IgD-negative memory B cell (primary cell): ENCODE results near the gene FAM90A1. TPM values are rescaled to one million over a fixed set of nuclear protein-coding genes. Genes with fewer than 3 reads are reported as not detected.
"Not testable (repeated sequence)": the region's sequence is repeated elsewhere in the genome, so short reads cannot be mapped to it uniquely, and the experiment has no call there.

ENCODE experiments used
- H3K27ac Mint-ChIP-seq, 3 donors: one replicate each; pipeline ENCODE4 v1.8.0; 2020 to 2022; ENCODE audit warnings: mild to moderate bottlenecking in 3 of 3, mixed read lengths in 3 of 3, moderate library complexity in 1 of 3
- H3K27me3 Mint-ChIP-seq: one replicate; pipeline ENCODE4 v1.8.0; 2021; ENCODE audit warnings: mixed read lengths
- H3K36me3 Mint-ChIP-seq: one replicate; pipeline ENCODE4 v1.8.0; 2020; ENCODE audit warnings: mild to moderate bottlenecking, mixed read lengths
- H3K4me1 Mint-ChIP-seq, 3 donors: one replicate each; pipeline ENCODE4 v1.8.0; 2020 to 2022; ENCODE audit warnings: mixed read lengths in 3 of 3, mild to moderate bottlenecking in 1 of 3
- H3K4me3 Mint-ChIP-seq, 4 donors: one replicate each; pipeline ENCODE4 v1.8.0; 2020 to 2022; ENCODE audit warnings: mild to moderate bottlenecking in 4 of 4, mixed read lengths in 4 of 4, moderate library complexity in 3 of 4
- H3K9me3 Mint-ChIP-seq, 3 donors: one replicate each; pipeline ENCODE4 v1.8.0; 2020 to 2021; ENCODE audit warnings: mixed read lengths in 3 of 3, mild to moderate bottlenecking in 1 of 3
- polyA plus RNA-seq: library from polyadenylated mRNA; unstranded; fragments of 300-500 nt; fragmentation: Illumina TruSeq; gene quantifications from one replicate; pipeline ENCODE4 v1.2.3, GENCODE V29; 2021

The FAM90A1 gene, protein sequence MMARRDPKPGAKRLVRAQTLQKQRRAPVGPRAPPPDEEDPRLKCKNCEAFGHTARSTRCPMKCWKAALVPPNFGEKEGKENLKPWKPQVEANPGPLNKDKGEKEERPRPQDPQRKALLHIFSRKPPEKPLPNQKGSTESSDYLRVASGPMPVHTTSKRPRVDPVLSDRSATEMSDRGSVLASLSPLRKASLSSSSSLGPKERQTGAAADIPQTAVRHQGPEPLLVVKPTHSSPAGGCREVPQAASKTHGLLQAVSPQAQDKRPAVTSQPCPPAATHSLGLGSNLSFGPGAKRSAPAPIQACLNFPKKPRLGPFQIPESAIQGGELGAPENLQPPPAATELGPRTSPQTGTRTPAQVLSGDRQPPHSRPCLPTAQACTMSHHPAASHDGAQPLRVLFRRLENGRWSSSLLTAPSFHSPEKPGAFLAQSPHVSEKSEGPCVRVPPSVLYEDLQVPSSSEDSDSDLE
- polyA plus RNA-seq, result not detected

DNA sequence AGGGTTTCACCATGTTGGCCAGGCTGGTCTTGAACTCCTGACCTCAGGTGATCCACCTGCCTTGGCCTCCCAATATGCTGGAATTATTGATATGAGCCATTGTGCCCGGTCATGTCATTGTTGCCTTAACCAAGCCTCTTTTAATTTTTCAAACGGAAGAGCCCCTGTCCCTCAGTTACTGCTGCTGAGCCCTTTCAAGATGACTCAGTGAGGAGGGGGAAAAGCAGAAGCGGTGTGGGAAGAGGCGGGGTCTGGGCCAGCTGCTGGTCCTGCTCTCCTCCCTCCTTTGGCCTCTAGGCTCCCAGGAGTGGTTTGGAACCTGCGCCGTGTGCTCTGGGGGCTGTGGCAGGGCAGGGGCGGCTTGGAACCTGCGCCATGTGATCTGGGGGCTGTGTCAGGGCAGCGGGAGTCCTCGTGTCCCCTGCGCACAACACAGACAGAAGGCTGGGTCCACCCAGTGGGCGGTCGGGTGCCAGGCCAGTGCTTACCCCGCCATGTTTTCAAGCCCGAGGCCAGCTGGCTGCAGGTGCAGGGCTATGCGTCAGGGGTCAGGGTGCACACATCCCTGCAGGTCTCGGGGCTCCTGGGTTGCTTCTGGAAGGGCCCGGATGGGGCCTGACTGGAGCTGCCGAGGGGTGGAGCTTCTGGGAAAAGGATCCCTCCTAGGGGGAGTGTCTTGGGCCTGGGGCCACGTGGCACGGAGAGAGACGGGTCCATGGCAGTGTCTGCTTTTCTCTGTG lies at the start of gene FAM90A1:
TSS of gene FAM90A1 (minus strand) at position 627 of the 740 bp plus-strand sequence. CDS start 2,786 bp downstream, outside the sequence.
- H3K27me3 Mint-ChIP-seq, H3K36me3 Mint-ChIP-seq: not testable (repeated sequence)
- peak within 1 kb of the TSS in 2 of 3 donors; percentile 68 to 86 for H3K27ac Mint-ChIP-seq

DNA sequence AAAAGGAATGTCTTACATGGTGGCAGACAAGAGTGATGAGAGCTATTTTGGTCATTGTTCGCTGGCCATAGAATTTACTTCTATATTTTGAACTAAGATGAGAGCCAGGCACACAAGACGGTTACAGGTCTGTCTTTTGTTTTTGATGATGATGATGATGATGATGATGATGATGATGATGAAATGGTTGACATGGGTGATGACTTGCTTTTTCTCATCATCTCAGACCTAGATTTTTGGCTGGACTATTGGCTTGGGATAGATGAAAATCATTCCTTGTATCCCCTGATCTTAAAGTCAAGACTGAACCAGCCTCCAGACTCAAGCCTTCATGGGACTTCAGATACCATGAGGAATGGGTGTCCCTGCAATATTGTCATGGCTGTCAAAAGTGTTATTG lies 49.0 kb upstream of the FAM90A1 start:
- H3K27me3 Mint-ChIP-seq, H3K9me3 Mint-ChIP-seq, H3K4me1 Mint-ChIP-seq: not testable (repeated sequence)

More for the DNA sequence above, at the start of gene FAM90A1:
- not testable (repeated sequence) for H3K4me1 Mint-ChIP-seq, H3K9me3 Mint-ChIP-seq
- H3K4me3 Mint-ChIP-seq, result peak within 1 kb of the TSS; percentile 80 to 90 (median 85)

DNA sequence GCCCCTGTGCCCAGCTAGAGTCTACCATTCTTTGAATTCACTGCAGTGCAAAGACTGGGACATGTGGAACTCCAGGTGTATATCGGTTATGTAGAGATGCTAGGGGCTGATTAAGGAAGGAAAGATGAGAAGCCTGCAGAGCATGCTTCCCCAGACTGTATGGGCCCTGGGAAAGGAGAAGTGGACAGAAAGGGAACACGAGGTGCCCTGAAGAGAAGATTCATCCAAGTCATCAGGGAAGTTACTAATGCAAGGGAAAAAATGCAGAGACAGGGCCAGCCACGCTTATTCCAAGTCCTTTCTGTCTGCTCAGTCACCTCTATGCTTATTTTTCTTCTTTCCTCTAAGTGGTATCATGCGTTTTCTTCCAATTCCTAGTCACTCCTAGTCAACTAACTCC lies 39.3 kb upstream of the FAM90A1 start:
- H3K9me3 Mint-ChIP-seq, H3K27ac Mint-ChIP-seq, H3K27me3 Mint-ChIP-seq, H3K36me3 Mint-ChIP-seq, H3K4me1 Mint-ChIP-seq, H3K4me3 Mint-ChIP-seq: not testable (repeated sequence)

More for the DNA sequence above, 49.0 kb upstream of the FAM90A1 start:
- not testable (repeated sequence) for H3K4me3 Mint-ChIP-seq, H3K36me3 Mint-ChIP-seq, H3K27ac Mint-ChIP-seq

DNA sequence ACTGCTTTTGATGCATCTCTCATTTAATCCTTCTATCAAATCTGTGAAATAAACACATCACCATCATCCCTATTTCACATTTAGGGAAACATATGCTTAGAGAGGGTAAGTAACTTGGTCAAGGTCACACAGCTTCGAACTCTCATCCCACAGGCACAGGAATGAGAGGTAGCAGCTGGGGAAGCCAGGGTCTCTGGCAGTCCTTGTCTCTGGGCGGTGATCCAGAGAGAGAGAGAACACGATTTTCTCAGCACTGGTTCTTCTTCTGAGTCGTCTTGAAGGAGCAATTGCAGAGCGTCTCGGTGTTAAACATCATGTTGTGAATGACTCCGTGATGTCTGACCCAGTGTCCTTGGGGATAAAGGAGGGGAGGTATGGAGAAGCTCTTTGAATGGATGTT lies 36.8 kb upstream of the FAM90A1 start:
- not testable (repeated sequence) for H3K27me3 Mint-ChIP-seq, H3K27ac Mint-ChIP-seq, H3K36me3 Mint-ChIP-seq, H3K4me3 Mint-ChIP-seq, H3K9me3 Mint-ChIP-seq, H3K4me1 Mint-ChIP-seq

DNA sequence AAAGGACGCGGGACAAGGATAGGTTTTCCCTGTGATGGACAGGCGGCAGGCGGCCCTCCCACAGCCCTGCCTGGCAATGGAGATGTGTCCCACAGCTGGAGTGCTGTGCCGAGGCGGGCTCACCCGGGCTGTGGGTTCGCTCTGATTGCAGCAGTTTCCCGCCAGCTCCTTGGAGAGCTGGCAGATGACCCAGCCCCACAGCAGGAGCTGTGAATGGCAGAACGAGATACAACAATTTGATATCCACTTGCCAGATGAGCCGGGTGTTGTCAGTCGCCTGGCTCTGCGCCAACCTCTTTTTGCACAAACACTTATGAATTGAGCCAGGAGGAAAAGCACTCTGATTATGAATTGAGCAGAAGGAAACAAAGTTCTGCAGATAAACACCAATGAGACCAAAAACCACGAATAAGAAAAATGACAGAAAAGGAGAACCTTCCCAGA lies 33.7 kb upstream of the FAM90A1 start:
- H3K27me3 Mint-ChIP-seq, H3K4me1 Mint-ChIP-seq, H3K4me3 Mint-ChIP-seq, H3K9me3 Mint-ChIP-seq, H3K27ac Mint-ChIP-seq, H3K36me3 Mint-ChIP-seq: not testable (repeated sequence)

DNA sequence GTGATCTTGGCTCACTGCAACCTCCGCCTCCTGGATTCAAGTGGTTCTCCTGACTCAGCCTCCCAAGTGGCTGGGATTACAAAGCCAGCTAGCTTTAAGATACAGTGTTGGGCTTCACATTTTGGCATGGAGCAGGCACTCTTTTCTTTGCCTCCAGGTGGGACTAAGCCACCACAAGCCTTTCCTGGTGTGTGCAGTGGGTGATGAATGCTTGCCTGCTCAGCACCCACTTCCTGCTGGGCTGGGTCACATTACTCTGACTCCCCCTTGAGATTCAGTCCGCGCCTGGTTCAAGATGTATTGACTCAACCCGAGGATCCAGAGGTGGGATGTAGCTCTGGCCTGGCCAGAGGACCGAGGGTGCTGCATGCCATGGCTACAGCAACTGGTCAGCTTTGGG lies 28.9 kb upstream of the FAM90A1 start:
- H3K27ac Mint-ChIP-seq, H3K4me1 Mint-ChIP-seq: not testable (repeated sequence)

DNA sequence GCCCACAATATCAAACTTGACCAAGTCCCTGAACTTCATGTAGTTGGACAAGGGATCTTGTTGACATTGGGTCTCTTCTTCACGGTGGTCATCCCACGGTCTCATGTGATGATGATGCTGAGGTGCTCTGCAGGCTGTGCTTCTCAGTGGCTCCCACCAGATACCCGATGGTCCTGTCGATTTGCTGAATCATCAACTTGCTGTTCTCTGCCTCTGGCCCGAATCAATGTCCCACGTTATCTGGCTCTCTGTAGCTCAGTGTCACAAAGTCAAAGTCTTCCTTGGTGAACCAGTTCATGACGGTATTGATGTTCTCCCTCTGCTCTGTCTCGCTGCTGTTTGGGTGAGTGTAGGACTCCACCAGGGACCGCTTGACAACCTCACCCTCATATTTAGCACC lies 27.3 kb upstream of the FAM90A1 start:
- not testable (repeated sequence) for H3K4me3 Mint-ChIP-seq, H3K9me3 Mint-ChIP-seq, H3K27me3 Mint-ChIP-seq, H3K27ac Mint-ChIP-seq, H3K4me1 Mint-ChIP-seq, H3K36me3 Mint-ChIP-seq

More for the DNA sequence above, 28.9 kb upstream of the FAM90A1 start:
- H3K36me3 Mint-ChIP-seq, H3K27me3 Mint-ChIP-seq, H3K9me3 Mint-ChIP-seq, H3K4me3 Mint-ChIP-seq: not testable (repeated sequence)

DNA sequence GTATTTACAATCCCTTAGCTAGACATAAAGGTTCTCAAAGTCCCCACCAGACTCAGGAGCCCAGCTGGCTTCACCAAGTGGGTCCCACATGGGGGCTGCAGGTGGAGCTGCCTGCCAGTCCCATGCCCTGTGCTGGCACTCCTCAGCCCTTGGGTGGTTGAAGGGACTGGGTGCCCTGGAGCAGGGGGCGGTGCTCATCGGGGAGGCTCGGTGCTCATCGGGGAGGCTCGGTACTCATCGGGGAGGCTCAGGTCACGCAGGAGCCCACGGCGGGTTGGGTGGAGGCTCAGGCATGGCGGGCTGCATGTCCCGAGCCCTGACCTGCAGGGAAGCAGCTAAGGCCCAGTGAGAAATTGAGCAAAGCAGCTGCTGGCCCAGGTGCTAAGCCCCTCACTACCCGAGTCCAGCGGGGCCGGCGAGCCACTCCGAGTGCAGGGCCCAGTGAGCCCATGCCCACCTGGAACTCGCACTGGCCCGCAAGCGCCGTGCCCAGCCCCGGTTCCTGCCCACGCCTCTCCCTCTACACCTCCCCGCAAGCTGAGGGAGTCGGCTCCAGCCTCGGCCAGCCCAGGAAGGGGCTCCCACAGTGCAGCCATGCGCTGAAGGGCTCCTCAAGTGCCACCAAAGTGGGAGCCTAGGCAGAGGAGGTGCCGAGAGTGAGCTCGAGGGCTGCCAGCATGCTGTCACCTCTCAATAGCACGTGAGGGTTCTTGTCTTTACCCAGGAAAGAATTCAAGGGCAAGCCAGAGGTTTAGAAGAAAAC lies 24.8 kb upstream of the FAM90A1 start:
- not testable (repeated sequence) for H3K9me3 Mint-ChIP-seq, H3K36me3 Mint-ChIP-seq, H3K27me3 Mint-ChIP-seq, H3K4me1 Mint-ChIP-seq, H3K27ac Mint-ChIP-seq, H3K4me3 Mint-ChIP-seq

DNA sequence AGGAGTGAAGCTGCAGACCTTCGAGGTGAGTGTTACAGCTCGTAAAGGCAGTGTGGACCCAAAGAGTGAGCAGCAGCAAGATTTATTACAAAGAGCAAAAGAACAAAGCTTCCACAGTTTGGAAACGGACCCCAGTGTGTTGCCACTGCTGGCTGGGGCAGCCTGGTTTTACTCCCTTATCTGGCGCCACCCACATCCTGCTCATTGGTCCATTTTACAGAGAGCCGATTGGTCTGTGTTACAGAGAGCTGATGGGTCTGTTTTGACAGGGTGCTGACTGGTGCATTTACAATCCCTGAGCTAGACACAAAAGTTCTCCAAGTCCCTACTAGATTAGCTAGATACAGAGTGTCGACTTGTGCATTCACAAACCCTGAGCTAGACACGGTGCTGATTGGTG lies 24.2 kb upstream of the FAM90A1 start:
- H3K27me3 Mint-ChIP-seq, H3K9me3 Mint-ChIP-seq, H3K36me3 Mint-ChIP-seq, H3K4me3 Mint-ChIP-seq, H3K27ac Mint-ChIP-seq, H3K4me1 Mint-ChIP-seq: not testable (repeated sequence)

DNA sequence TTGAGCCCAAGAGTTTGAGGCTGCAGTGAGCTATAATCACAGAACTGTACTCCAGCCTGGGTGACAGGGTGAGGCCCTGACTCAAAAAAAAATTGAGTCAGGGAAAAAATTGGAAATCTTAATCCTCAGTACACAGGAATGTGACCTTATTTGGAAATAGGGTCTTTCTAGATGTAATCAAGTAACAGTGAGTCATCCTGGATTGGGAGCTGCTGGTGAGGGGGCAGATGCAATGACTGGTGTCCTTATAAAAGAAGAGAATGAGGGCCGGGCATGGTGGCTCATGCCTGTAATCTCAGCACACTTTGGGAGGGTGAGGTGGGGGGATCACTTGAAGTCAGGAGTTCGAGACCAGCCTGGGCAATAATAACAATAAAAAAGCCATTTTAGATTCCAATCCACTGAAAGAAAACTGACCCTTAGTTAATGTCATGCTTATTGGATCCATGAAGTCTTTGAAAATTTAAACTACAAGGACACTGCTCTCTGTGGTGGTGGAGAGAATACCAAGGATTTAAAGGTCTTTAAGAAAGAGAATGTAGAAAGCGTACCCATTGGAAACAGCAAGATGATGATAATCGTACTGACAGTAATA lies 19.6 kb upstream of the FAM90A1 start:
- peak overlapping the region in 1 of 4 donors; percentile 35 for H3K4me3 Mint-ChIP-seq
- not testable (repeated sequence) for H3K27me3 Mint-ChIP-seq, H3K36me3 Mint-ChIP-seq, H3K27ac Mint-ChIP-seq, H3K9me3 Mint-ChIP-seq, H3K4me1 Mint-ChIP-seq

DNA sequence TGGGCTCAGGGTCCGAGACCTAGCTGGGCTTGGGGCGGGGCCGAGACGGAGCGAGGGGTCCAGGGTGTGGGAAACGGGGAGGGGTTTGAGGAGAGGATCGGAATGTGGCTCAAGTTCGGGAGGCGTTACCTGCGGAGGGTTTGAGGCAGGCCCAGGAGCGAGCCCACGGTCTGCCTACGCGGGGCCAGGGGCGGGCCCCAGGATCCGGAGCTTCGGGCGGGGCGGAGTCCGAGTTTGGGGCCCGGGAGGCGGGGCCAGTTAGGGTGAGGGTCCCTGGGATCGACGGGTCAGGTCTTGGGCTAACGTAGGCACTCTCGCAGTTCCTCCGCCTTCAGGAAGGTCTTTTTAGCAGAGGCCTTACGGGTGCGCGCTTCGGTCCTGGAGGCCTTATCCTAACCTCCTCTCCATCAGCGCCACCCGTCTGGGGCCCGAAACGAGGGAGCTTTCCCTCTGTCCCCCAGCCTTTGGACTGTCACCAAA lies 16.3 kb upstream of the FAM90A1 start:
- H3K36me3 Mint-ChIP-seq, H3K4me1 Mint-ChIP-seq, H3K27me3 Mint-ChIP-seq, H3K9me3 Mint-ChIP-seq: not testable (repeated sequence)
- Mint-ChIP-seq H3K27ac (peak overlapping the region; percentile 95 to 99 (median 96)), H3K4me3 (peak overlapping the region; percentile 92 to 99 (median 98))

DNA sequence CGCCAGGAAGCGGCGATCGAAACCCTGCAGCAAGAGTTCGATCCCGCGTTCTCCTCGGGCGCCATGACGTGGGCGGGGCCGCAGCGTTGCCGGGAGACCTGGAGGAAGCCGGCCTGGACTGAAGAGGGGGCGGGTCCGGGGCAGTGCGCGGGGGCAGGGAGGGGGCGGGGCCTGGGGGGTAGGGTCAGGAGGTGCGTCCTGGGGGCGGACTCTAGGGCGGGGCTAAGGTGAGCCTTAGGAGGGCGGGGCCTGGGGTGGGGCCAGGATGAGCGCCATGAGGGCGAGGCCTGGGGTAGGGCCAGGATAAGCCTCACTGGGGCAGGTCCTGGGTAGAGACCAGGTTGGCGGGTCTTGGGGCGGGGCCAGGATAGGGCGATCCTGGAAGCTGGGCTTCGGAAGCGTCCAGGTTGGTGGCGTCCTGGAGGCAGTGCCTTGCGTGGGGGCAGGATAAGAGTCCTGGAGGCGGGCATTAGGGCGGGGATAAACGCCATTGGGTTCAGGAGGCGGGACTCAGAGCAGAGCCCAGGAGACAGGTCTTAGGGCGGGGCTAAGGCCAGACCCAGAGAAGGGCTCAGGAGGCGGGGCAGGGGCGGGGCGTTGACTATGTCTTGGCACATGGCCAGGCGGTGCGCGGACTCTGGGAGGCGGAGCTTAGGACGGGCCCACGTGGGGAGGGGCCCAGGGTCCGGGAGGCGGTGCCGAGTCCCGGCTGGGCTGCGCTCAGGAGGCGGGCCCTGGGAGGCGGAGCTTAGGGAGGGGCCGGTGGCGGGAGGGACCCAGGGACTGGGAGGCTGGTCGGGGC lies 15.7 kb upstream of the FAM90A1 start:
- not testable (repeated sequence) for H3K9me3 Mint-ChIP-seq, H3K36me3 Mint-ChIP-seq, H3K4me1 Mint-ChIP-seq, H3K27me3 Mint-ChIP-seq
- Mint-ChIP-seq H3K27ac (peak overlapping the region; percentile 95 to 99 (median 96)), H3K4me3 (peak overlapping the region; percentile 92 to 99 (median 98))

DNA sequence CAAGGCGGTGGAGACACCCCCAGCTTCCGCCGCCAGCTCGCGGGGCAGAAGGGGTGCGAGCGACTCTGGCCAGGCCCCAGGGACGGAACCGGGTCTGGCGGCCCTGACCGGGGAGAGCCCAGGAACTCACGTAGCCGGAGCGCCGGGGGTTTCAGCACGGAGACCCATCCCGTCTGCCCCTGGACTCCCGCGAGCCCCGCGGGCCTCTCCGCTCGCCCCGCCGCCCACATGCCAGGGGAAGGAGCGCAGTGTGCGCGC lies 15.1 kb upstream of the FAM90A1 start:
- Mint-ChIP-seq H3K4me3 (peak overlapping the region; percentile 92 to 99 (median 98)), H3K27ac (peak overlapping the region in 2 of 3 donors; percentile 69 to 96)
- H3K9me3 Mint-ChIP-seq, H3K27me3 Mint-ChIP-seq, H3K36me3 Mint-ChIP-seq, H3K4me1 Mint-ChIP-seq: not testable (repeated sequence)

DNA sequence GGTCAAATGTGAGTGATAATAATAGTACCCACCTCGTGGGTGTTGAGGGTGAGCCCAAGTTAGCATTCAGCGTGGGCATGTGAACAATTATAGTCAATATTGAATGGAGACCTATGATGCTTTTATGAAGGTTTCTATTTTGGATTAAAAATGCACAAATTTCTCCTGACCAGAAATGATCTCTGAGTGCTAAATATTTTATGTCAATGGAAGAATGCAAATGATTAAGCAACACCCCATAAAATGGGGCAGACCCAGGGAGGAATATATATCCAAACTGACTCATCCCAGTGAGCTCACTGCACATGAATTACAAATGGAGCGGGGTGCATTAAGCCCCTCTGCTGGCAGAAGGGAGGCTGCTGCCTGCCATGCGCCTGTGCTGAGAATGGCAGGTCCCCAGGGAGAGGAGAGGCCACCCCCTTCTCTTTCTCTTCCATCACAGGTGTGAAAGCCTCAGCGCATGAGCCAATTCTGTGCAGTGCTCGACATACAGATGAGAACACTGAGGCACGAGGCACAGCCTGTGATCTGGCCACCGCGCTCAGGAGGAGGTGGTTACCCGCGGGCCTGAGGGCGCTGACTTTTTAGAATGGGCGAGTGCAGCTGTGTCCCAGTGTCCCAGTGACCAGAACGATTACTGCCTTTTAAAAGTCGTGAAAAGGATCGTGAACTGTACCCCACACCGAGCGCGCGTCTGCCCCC lies 14.7 kb upstream of the FAM90A1 start:
- H3K36me3 Mint-ChIP-seq, H3K4me1 Mint-ChIP-seq, H3K9me3 Mint-ChIP-seq, H3K27me3 Mint-ChIP-seq: not testable (repeated sequence)
- peak overlapping the region in 2 of 3 donors; percentile 69 to 96 for H3K27ac Mint-ChIP-seq
- H3K4me3 Mint-ChIP-seq, result peak overlapping the region; percentile 92 to 99 (median 98)
